HepG2 (cell line): ENCODE results near the gene RIMBP2. TPM values are rescaled to one million over a fixed set of nuclear protein-coding genes. Genes with fewer than 3 reads are reported as not detected.

Experiments used
- ATAC-seq: fragments of 200-7000 bp; cut with Tn5 transposase; 3 replicates; pipeline ENCODE4 v1.9.1; 2020; ENCODE audit warnings: mild to moderate bottlenecking, moderate library complexity
- BruUV-seq: library from RNA; stranded (reverse); fragments of 400-500 nt; replicated peaks from 2 replicates; lab custom pipeline; 2021; lab: Mats Ljungman, UMichigan
- CTCF ChIA-PET: fragments of 300-600 bp; formaldehyde crosslinking; extraction: SDS; loops from one replicate; lab custom pipeline; 2021; ENCODE audit warnings: low total read pairs, inconsistent platforms, low intra/inter-chr PET ratio; lab: Yijun Ruan, JAX
- POLR2A ChIA-PET: fragments of 350-600 bp; sonication (Branson Sonifier 250); formaldehyde crosslinking; loops from one replicate; lab custom pipeline; 2020; ENCODE audit warnings: antibody characterized with exemption, inconsistent platforms; lab: Yijun Ruan, JAX
- DNase-seq: peaks from one replicate; pipeline ENCODE4 v3.0.0-alpha.2; 2015; ENCODE audit warnings: low spot score
- FAIRE-seq: peaks from 3 replicates; lab custom pipeline; 2011; peaks lifted over from hg19 to GRCh38; lab: Jason Lieb, UNC
- H2AFZ ChIP-seq: one replicate; pipeline ENCODE4 v1.6.1; 2011; ENCODE audit warnings: low read length, inconsistent platforms
- H3K27ac ChIP-seq: fragments of 300-600 bp; 3 replicates; pipeline ENCODE4 v1.8.0; 2011; ENCODE audit warnings: mixed run types, mild to moderate bottlenecking, mixed read lengths, low read length, inconsistent platforms; ENCODE audit not compliant: insufficient read depth; ENCODE audit errors: extremely low read length
- H3K27me3 ChIP-seq, 2 experiments: fragments of 200-600 bp in 1 of 2; 2 replicates in 1 of 2; 3 replicates in 1 of 2; pipeline versions ENCODE4 v1.6.0 to v1.8.0; 2011; ENCODE audit warnings: low read length in 2 of 2, mild to moderate bottlenecking in 2 of 2, moderate library complexity in 2 of 2, inconsistent platforms in 1 of 2; ENCODE audit not compliant: insufficient read depth in 2 of 2, control insufficient read depth in 1 of 2
- H3K36me3 ChIP-seq, 2 experiments: fragments of 200-600 bp in 1 of 2; replicated peaks in 1 of 2; 2 replicates in 1 of 2; 3 replicates in 1 of 2; pipeline versions ENCODE4 v1.5.1 to v1.8.0; 2011; ENCODE audit warnings: low read length in 2 of 2, inconsistent platforms in 1 of 2; ENCODE audit not compliant: insufficient read depth in 2 of 2, control insufficient read depth in 1 of 2
- H3K4me1 ChIP-seq: 2 replicates; pipeline ENCODE4 v1.5.1; 2012; ENCODE audit warnings: low read length, inconsistent platforms; ENCODE audit not compliant: insufficient read depth
- H3K4me2 ChIP-seq: 2 replicates; pipeline ENCODE4 v1.6.0; 2011; ENCODE audit warnings: low read depth, low read length, inconsistent platforms
- H3K4me3 ChIP-seq, 3 experiments: fragments of 200-600 bp in 1 of 3; sonication (generic), shearing (Covaris generic) in 1 of 3; replicated peaks in 1 of 3; 2 replicates each; pipeline ENCODE4 v1.5.1; 2011 to 2016; ENCODE audit warnings: low read length in 3 of 3, inconsistent platforms in 2 of 3, low read depth in 2 of 3, mild to moderate bottlenecking in 2 of 3, control low read depth in 1 of 3, mixed read lengths in 1 of 3; ENCODE audit not compliant: insufficient read depth in 1 of 3
- H3K79me2 ChIP-seq: one replicate; pipeline ENCODE4 v1.6.1; 2011; ENCODE audit warnings: low read length, inconsistent platforms; ENCODE audit not compliant: insufficient read depth
- H3K9ac ChIP-seq: 2 replicates; pipeline ENCODE4 v1.6.0; 2011; ENCODE audit warnings: mild to moderate bottlenecking, low read depth, low read length, inconsistent platforms; ENCODE audit not compliant: insufficient read depth
- H3K9me3 ChIP-seq: 2 replicates; pipeline ENCODE4 v1.5.1; 2012; ENCODE audit warnings: mild to moderate bottlenecking, low read length
- H4K20me1 ChIP-seq: 2 replicates; pipeline ENCODE4 v1.6.0; 2011; ENCODE audit warnings: inconsistent platforms, mild to moderate bottlenecking, low read length, moderate library complexity; ENCODE audit not compliant: insufficient read depth
- DRAP1 ChIP-seq: IDR thresholded peaks from 2 replicates; pipeline ENCODE4 v1.6.1; 2016; ENCODE audit warnings: missing genetic modification reagents, missing compliant biosample characterization
- RERE ChIP-seq: IDR thresholded peaks from 2 replicates; pipeline ENCODE4 v1.6.1; 2016; ENCODE audit warnings: low read depth, missing genetic modification reagents, missing compliant biosample characterization
- SAFB2 ChIP-seq: sonication (generic); formaldehyde crosslinking; IDR thresholded peaks from 2 replicates; pipeline ENCODE4 v1.5.1; 2020; ENCODE audit warnings: missing genetic modification reagents, low read depth, mild to moderate bottlenecking, borderline replicate concordance
- SRSF4 ChIP-seq: fragments of 200-400 bp; formaldehyde crosslinking; IDR thresholded peaks from one replicate; pipeline ENCODE4 v1.6.1; 2018; ENCODE audit warnings: mild to moderate bottlenecking, low read depth, low read length, moderate library complexity; ENCODE audit not compliant: poor library complexity, severe bottlenecking
- TBL1XR1 ChIP-seq: fragments of 150-350 bp; IDR thresholded peaks from 2 replicates; pipeline ENCODE4 v1.6.1; 2014; ENCODE audit warnings: borderline replicate concordance, low read length; ENCODE audit not compliant: partially characterized antibody
- ZNF282 ChIP-seq: fragments of 450-650 bp; IDR thresholded peaks from 2 replicates; pipeline ENCODE4 v1.6.1; 2018; ENCODE audit not compliant: partially characterized antibody
- ZNF629 ChIP-seq: sonication (generic); formaldehyde crosslinking; conservative IDR thresholded peaks from 2 replicates; pipeline ENCODE4 v1.5.0; 2020; ENCODE audit warnings: missing genetic modification reagents
- WGBS: methylation state at CpG from one replicate; pipeline ENCODE4 v1.1.6; 2017; ENCODE audit warnings: low lambda C conversion rate; 5-methylcytosine and 5-hydroxymethylcytosine counted together
- in situ Hi-C: cut with HindIII; loops from 2 replicates; pipeline ENCODE4 v1.10.0; 2017; ENCODE audit warnings: low pct_unique_long_range_greater_than_20kb; ENCODE audit not compliant: extremely low pct_ligation_motif_present
- intact Hi-C: fragments of 100-400 bp; cut with micrococcal nuclease; formaldehyde crosslinking; loops from one replicate; pipeline ENCODE4 v1.10.0; 2022; ENCODE audit not compliant: unreplicated experiment
- polyA plus RNA-seq, 8 experiments: library from polyadenylated mRNA; depleted of rRNA in 3 of 8; stranded (reverse) in 7 of 8; unstranded in 1 of 8; fragments of >200 nt; fragmentation: Illumina TruSeq in 4 of 8; extraction: Trizol in 4 of 8; gene quantifications; 2 replicates each; pipeline versions ENCODE4 v1.2.1 to v1.2.3, GENCODE V29; 2011 to 2016; ENCODE audit warnings: low read depth in 4 of 8, missing spikeins in 1 of 8, mixed read lengths in 1 of 8; ENCODE audit not compliant: insufficient read depth in 1 of 8
- total RNA-seq, 5 experiments: library from RNA; depleted of rRNA; stranded (reverse); fragments of >200 nt; fragmentation: Illumina TruSeq; extraction: Trizol; gene quantifications; 2 replicates each; pipeline ENCODE4 v1.2.3, GENCODE V29; 2016; ENCODE audit warnings: low read depth in 1 of 5
- TF ChIP-seq, protein P1 (sequence below): sonication (generic); formaldehyde crosslinking; conservative IDR thresholded peaks from 2 replicates; pipeline ENCODE4 v1.4.0; 2020; ENCODE audit warnings: mild to moderate bottlenecking, missing genetic modification reagents, moderate library complexity

The RIMBP2 gene
- total and polyA plus RNA-seq, 2 of the 13 experiments (the other 11 are each of a cell fraction or from before 2014, with no cell fraction given) = 0.03 TPM; not detected in 1

DNA sequence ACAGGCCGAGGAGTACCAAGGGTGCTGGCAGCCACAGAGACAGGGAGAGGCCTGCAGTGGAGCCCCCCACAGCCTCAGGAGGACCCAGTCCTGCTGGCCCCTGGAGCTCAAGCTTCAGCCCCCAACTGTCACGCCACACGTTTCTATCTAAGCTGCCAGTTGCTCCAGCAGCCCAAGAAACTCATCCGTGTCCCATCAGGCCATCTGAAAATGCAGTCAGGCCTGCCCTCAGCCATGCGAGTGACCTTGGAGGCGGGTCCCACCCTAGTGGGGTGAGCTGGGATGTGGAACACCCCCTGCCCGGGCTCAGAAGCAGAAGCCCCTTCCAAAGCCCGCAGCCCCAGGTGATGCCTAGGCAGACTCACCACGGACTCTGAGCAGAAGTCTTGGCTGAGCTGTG lies 158.9 kb downstream of the RIMBP2 start (continued):
- TF ChIP-seq RERE (CRISPR knock-in tag) = no peak
- no peak for TF ChIP-seq TBL1XR1

DNA sequence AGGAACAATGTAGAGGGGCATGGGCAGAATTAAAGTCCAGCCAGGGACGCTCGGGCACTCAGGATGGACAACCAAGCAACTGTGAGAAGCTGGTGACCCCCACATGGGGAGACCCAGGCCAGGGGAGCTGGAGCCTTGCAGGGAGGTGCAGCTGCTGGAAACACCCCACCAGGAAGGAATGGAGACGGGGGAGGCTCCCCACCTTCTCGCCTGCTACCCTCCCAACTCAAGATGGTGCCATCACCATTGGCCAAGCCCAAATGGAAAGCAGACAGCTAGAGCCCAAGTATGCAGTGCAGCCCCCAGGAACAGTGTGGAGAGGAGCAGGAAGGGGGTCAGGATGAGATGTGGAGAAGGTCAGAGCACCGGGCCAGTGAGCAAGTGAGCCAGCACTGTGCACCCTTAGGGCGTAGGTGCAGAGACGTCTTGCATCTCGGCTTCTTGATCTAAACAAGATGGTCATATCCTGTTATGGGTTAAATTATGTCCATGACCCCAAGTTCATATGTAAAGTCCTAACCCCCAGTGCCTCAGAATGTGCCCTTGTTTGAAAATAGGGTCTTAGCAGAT lies 159.5 kb downstream of the RIMBP2 start:
- no peak overlapping the region for H3K4me2 ChIP-seq
- H3K9ac ChIP-seq = no peak overlapping the region
- no peak for FAIRE-seq
- H3K27ac ChIP-seq = no peak overlapping the region
- no peaks in the 10 kb centered on the region for H3K36me3 ChIP-seq
- peaks cover 4 to 33% of the 10 kb centered on the region in 2 experiments; a peak in 4 of 5 replicates for H3K27me3 ChIP-seq
- ATAC-seq = no peak
- BruUV-seq = no TSS peak
- H3K4me3 ChIP-seq = no peak overlapping the region
- no peak for DNase-seq
- no peaks in the 10 kb centered on the region for H3K79me2 ChIP-seq
- no peak overlapping the region for H2AFZ ChIP-seq
- peaks cover 5% of the 10 kb centered on the region; the same call in 1 of the 2 replicates for H3K9me3 ChIP-seq
- ChIA-PET POLR2A (no interaction called here), CTCF (no interaction called here)
- peaks cover 13% of the 10 kb centered on the region for H3K4me1 ChIP-seq
- 20% methylated on average over 8 of the region's 8 CpGs for WGBS
- intact Hi-C loops (no loop called here), in situ Hi-C loops (no loop called here)
- H4K20me1 ChIP-seq = no peaks in the 10 kb centered on the region
- TF ChIP-seq DRAP1 (CRISPR knock-in tag) (no peak), SAFB2 (CRISPR knock-in tag) (no peak), ZNF629 (CRISPR knock-in tag) (no peak), ZNF282 (no peak), SRSF4 (no peak)
- TF ChIP-seq, protein P1, sequence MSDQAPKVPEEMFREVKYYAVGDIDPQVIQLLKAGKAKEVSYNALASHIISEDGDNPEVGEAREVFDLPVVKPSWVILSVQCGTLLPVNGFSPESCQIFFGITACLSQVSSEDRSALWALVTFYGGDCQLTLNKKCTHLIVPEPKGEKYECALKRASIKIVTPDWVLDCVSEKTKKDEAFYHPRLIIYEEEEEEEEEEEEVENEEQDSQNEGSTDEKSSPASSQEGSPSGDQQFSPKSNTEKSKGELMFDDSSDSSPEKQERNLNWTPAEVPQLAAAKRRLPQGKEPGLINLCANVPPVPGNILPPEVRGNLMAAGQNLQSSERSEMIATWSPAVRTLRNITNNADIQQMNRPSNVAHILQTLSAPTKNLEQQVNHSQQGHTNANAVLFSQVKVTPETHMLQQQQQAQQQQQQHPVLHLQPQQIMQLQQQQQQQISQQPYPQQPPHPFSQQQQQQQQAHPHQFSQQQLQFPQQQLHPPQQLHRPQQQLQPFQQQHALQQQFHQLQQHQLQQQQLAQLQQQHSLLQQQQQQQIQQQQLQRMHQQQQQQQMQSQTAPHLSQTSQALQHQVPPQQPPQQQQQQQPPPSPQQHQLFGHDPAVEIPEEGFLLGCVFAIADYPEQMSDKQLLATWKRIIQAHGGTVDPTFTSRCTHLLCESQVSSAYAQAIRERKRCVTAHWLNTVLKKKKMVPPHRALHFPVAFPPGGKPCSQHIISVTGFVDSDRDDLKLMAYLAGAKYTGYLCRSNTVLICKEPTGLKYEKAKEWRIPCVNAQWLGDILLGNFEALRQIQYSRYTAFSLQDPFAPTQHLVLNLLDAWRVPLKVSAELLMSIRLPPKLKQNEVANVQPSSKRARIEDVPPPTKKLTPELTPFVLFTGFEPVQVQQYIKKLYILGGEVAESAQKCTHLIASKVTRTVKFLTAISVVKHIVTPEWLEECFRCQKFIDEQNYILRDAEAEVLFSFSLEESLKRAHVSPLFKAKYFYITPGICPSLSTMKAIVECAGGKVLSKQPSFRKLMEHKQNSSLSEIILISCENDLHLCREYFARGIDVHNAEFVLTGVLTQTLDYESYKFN (CRISPR knock-in tag) = no peak
